NOMO-1 treated with DMSO at 0.1 percent for 48 hours (cell line): ENCODE results near the gene RIN3.

Experiments used
- DNase-seq: peaks from one replicate; lab custom pipeline; 2025; ENCODE audit not compliant: unreplicated experiment; lab: John Stamatoyannopoulos, UW

RIN3 gene

DNA sequence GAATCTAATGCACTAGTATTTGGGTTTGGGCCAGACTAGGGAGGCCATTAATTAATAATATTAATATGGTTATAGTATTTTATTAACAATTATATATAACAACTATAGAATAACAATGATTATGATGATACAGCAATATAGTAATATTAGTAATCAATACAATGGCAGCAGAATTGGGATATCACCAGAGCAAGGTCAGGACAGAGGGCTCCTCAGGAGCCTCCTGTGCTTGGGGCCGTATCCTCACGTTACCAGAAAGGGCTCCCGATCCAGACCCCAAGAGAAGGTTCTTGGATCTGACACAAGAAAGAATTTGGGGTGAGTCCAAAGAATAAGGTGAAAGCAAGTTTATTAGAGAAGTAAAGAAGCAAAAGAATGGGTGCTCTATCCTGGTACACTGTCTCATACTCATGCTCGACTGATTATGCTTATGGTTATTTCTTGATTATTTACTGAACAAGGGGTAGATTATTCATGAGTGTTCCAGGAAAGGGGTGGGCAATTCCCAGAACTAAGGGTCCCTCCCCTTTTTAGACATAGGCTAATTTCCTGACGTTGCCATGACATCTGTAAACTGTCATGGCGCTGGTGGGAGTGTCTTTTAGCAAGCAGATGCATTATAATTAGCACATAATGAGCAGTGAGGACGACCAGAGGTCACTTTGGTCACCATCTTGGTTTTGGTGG is 61.6 kb downstream of the RIN3 start:
- DNase-seq = no peak

DNA sequence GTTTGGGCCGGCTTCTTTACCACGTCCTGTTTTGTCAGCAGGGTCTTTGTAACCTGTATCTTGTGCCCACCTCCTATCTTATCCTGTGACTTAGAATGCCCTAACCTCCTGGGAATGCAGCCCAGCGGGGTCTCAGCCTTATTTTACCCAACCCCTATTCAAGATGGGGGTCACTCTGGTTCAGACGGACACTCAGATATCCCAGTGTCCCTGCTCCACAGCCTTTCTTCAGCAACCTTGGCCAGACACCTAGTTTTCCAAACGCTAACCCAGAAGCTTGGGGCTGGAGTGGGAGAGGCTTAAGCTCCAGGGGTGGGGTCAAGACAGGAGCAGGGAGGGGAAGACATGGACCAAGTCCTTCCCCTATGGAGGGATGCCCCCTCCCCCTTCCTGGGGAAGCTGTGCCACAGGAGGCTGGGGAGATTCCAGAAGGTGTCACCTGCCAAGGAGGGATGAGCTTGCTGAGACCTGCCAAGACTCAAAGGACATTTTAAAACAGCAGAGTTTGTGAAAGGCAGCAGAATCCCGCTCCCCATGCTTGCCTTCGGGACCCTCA is 62.2 kb downstream of the RIN3 start:
- no peak for DNase-seq

DNA sequence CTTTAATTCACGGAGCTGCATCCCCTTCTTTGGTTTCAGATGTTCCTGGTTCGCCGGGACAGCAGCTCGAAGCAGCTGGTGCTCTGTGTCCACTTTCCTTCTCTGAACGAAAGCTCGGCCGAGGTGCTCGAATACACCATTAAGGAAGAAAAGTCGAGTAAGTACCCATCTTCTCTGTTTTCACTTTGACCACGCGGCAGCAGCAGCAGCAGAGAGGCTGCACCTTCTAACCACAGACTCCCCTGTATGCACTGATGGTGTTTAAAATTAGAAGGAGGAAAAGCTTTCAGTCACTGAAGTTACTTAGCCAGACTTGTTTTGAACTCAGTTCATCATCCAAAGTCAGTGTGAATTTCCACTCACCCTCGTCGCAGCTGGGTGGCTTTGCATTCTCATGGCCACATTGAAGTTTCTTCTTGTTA is 63.8 kb downstream of the RIN3 start:
- no peak for DNase-seq

DNA sequence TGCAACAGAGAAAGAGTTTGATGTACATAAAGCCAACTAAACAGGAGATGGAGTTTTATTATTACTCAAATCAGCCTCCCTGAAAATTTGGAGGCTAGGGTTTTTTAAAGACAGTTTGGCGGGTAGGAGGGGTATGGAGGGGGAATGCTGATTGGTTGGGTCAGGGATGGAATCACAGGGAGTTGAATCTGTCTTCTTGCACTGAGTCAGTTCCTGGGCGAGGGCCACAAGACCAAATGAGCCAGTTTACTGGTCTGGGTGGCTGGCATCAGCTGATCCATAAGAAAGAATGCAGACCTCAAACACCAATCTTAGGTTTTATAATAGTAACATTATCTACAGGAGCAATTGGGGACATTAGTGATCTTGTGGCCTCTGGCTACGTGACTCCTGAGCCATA is 64.9 kb downstream of the RIN3 start:
- DNase-seq = no peak

DNA sequence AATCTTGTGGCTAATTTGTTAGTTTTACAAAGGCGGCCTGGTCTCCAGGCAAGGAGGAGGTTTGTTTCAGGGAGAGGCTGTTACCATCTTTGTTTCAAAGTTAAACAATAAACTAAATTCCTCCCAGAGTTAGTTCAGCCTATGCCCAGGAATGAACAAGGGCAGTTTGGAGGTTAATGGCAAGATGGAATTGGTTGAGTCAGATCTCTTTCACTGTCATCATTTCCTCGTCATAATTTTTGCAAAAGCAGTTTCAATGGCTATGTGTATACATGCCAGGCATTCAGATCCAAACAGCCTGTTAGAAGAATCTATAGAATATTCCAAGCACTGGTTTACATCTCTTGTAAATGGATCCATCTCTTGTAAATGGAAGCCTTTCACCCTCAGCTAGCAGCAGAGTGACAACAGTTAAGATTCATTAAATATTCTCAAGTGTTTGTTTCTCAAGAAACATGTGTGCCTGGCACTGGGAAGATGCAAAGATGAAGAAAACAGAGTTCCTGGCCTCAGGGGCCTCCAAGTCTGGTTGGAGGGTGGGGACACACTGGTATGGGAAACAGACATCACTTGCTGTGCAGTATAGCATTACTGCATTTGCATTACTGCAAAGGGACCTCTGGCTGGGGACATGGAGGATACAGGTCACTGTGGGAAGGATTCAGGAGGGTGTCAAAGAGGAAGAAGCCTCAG is 65.8 kb downstream of the RIN3 start:
- DNase-seq = no peak

DNA sequence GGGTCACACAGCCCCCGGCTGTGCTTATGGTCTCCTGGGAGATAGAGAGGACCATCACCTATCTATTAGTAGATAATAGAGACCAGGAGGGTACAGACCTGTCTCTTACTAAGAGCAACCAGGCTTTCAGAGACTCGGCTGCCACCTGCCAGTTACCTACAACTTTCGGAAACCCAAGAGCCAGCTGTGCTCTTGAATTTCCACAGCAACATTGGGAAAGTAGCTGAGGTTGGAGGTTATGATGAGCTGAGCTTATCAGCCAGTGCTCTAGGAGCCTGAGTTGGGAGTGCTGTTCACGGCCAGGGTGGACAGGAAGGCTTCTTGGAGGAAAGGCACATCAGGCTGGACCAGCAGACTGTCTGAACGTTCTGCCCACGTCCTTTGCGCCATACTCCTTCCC is 67.6 kb downstream of the RIN3 start:
- no peak for DNase-seq

DNA sequence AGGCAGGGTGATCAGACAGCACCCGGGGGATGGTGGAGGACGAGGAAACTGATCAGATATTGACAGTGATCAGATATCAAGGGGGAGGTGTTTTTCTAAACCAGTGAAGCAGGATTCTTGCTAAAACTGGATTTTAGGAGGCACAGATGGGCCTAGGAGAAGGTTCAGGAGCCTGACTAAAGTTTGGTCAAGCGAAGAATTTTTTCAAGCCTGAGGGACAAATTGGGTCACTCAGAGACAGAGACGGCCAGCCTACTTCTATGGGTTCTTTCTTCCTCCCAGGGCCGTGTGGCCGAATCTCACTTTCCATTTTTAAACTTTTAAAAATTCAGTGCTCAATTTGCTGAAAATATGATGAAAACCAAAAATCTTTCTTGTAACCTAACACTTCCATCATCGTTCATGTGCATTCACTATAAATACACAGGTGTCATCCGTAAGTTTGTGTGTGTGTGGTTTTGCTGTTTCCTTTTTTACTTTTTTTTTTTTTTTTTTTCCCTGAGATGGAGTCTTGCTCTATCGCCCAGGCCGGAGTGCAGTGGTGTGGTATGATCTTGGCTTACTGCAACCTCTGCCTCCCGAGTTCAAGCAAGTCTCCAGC is 68.5 kb downstream of the RIN3 start:
- DNase-seq = no peak

DNA sequence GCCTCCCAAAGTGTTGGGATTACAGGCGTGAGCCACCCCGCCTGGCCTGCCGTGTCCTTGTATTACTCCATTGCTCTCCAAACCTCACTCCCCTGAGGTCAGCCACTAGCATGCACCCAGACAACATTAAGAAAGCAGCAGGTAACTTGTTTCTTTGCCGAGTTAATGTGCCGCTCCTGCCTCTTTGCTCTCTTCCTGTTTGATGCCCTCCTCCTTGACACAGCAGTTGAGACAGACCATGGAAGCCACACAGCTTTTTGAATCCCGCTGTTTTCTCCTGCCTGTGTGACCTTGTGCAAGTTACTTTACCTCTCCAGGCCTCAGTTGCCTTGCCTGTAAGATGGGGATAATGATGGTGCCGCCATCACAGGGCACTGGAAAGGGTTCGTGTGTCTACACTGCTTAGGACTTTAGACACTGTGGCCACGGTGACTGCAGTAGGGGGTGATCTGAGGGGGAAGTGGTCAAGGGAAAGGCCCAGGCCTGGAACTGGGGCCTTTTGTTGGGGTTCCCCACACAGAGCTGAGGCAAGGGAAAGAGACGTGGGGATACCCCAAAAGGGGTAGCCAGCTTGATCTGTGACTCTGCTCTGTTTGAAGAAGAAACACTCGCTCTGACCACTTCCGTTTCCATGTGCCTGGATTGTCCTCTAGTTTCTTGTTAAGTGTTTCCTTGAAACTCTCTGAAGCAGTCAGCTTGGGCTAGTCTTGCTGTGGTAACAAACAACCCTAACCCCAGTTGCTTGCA is 69.3 kb downstream of the RIN3 start:
- no peak for DNase-seq

DNA sequence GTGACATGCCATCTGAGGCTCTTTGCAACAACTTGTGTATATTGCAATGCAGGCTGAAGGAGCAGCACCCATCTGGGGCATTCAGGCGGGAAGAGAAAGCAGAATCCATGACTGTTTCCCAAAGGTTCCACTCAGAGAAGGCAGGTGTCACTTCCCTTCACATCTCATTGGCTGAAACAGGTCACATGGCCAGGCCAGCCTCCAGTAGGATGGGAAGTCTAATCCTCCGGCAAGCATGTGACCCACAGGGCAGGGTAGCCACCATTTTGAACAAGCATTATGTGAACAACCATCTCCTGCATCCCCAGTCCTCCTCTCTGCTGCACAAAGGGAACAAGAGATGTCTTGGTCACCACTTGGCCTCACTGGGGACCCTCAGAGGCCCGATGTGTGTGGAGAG is 70.6 kb downstream of the RIN3 start:
- no peak for DNase-seq

DNA sequence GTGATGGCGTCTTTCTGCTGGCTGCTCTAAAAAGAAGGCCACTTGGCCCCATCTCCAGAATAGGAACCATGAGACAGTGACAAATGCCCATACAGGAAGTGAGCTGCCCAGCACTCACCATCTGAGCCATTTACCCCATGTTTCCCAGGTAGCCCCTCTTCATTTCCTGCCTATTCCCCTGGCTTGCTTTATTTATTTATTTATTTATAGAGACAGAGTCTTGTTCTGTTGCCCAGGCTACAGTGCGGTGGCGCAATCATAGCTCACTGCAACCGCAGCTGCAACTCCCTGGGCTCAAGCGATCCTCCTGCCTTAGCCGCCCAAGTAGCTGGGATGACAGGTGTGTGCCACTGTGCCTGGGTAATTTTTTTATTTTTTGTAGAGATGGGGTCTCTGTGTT is 71.2 kb downstream of the RIN3 start:
- DNase-seq = peak; percentile 74

DNA sequence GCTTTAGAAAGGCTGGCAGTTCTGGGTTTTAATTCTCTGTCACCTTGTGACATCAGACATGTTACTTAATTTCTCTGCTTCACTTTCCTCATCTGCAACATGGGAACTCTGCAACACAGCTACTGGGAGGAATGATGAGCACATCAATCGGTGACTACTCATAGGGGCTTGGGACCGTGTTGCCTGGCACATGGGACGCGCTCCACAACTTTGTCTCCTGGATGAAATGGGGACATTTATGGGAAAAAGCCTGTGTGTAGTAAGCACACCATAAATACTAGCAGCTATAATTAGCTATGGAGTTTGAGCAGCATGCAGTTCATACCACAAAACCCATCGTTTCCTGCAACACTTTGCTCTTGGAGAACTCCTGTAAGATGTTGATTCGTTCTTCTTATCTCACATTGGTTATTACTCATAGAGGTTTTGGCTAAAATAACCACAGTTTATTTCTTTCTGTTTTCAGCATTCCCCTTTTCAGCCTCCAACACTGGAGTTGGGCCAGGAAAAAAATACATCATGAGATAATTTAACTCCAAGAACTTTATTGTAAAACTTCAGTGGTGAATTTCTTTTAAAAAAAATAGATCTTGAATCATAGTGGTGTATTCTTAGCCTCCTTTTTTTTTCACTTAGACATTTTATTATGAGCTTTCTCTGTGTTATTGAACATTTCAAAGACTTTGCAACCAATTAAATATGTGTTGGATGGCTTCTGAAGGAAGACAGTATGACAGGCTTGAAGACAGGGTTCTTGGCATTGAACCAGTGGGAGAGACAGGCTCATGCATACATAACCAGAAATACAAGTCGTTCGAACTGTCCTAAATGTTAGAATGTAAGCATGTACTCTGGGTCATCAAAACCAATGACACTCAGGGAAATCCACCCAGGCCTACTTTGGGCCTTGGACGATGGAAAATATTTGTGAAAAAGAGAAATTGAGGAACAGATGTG is 72.7 kb downstream of the RIN3 start:
- DNase-seq = peak; percentile 84

DNA sequence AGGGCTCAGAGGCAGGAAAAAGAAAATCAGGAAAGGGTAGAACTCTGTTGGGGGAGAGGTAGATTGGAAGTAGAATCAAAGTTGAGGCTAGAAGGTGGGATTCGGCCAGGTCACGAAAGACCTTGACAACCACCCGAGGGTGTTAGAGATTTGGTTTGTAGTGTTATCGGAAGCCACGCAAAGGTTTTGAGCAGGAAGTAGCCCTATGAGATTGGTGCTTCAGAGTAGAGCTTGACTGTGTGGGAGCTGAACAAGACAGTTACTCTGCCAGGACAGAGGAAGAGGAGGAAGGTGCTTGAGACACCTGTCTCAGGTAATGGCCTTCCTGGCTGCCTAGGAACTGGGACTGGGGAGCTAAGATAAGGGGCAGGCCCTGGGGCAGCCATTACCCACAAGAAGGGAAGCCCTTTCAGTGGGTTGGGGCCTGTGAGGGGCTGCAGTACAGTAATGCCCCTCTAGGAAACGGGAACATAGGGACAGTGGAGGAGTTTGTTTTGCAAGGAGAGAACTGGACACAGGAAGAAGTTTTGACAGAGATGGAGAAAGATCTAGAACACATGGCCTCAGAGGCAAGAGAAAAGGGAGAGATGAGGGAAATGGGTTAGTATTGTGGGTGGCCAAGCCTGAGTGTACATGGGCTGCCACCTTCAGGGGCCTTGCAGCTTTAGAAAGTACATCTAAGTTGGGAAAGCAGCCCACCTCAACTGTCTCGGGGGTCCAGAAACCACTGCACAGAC is 73.5 kb downstream of the RIN3 start:
- DNase-seq = no peak

DNA sequence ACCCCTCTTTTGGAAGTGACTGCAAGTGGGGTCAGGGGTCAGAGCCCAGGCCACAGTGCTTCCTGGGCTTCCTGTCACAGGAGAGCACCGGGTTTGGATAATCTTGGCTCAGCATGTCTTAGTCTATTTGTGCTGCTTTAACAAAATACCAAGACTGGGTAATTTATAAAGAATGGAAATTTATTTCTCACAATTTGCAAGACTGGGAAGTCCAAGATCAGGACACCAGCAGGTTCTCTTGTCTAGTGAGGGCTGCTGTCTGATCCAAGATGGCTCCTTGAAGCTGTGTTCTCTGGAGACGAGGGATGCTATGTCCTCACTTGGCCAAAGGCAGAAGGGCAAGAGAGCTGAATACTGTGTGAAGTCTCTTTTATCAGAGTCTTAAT is 74.1 kb downstream of the RIN3 start:
- no peak for DNase-seq

DNA sequence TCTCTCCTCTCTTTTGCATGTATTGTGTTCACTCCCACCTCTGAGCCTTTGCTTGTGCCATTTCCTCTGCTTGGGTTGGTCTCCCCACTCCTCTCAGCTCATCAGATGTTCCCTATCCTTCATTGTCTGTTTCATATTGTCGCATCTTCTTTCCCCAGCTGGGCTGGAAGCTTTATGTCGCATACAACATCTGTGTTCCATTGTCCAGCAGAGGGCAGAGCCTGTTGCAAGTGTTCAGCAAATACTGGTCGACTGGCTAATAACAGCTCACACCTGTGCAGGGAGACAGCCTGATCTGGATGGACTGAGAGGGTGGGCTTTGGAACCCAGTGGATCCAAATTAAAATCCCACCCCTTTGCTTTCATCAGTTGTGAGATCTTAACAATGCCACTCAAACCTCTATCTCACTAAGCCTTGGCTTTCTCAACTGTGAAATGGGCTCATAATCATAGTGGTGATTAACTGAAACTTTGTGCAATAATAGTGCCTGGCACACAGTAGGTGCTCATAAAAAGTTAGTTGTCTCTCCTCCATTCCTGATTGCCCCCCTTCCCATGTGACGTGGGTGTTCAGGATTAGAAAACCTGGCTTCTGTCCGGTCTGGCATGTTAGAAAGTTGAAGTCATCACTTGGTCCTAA is 75.8 kb downstream of the RIN3 start:
- no peak for DNase-seq

DNA sequence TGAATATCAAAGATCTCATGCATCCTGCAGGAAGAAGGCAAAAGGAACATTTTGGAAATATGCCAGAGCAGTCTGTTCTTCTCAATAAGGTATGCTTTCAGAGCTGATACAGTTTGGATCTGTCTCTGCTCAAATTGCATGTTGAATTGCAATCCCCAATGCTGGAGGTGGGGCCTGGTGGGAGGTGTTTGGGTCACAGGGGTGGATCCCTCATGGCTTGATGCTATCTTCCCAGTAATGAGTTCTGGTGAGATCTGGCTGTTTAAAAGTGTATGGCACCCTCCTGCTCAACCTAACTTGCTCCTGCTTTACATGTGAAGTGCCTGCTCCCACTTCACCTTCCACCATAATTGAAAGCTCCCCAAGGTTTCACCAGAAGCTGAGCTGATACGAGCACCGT is 76.6 kb downstream of the RIN3 start:
- DNase-seq = no peak

DNA sequence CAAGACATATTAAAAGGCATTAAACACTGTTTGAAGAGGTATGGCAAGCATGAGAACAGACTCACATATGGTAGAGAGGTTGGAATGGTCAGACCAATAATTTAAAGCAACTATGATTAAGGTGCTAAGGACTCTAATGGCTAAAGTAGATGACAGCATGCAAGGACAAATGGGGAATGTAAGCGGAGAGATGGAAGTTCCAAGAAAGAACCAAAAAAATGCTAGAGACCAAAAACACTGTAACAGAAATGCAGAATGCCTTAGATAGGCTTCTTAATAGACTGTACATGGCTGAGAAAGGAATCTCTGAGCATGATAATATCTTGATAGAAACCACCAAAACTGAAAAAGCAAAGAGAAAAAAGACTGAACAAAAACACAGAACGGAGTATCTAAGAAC is 77.4 kb downstream of the RIN3 start:
- DNase-seq = no peak

DNA sequence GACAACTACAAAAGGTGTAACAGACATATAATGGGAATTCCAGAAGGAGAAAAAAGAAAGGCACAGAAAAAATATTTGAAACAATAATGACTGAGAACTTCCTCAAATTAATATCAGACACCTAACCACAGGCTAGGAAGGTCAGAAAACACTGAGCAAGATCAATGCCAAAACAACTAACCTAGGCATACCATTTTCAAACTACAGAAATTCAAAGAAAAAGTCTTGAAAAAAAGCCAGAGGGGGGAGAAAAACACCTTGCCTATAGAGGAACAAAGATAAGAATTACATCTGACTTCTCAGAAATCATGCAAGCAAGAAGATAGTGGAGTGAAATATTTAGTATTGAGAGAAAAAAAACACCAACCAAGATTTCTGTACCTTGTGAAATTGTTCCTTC is 77.8 kb downstream of the RIN3 start:
- peak; percentile 28 for DNase-seq

DNA sequence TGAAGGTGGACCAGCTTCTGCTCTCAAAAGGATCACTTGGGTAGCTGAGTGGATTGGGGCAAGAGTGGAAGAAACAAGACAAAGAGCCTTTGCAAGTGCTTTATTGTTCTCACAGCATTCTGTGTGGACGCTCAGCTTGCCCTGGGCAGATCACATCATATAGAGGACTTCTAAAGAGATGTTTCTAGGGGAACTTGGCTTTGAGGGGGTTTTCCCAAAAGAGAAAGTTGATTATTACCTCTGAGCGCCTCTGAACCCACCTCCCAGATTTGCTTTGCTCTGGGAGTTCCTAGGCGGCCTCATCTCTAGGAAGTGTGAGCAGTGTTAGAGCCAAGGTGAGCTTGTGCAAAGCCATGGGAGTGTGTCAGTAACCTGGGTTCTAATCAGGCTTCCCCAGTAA is 81.7 kb downstream of the RIN3 start:
- DNase-seq = no peak

DNA sequence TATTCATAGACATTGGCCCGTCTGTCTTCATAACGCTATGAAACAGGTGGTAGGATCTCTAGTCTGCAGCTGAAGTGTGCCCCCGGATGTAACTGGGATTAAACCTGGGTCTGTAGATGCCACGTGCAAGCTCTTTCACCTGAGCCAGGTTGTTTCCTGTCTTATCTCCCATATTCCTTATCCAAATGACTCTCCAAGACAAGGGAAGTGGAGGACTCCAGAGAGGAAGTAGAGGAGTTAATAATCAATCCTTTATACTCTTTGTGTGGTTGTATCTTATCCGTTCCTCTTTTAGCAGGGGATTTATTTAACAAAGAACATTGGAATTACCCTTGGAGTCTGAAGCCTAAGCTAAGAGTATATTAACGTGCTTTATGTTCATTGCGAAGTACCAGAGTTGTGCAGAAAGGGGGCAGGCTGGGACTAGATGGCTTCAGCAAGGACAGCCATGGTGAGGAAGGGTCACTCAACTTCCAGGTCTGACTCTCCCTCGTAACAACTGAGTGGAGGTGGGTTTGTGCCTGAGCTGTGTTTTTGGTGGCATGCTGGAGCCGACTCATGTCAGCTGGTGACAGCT is 82.8 kb downstream of the RIN3 start:
- DNase-seq = no peak
